T47D (cell line): Measurements from ENCODE around the gene ABLIM1.

Experiments
- DNase-seq, 2 experiments: peaks; one replicate each; pipeline versions ENCODE4 v3.0.0 to v3.0.0-alpha.2; 2011 to 2012; ENCODE audit warnings: low read depth in 1 of 2, low spot score in 1 of 2
- JUND ChIP-seq: IDR thresholded peaks from 2 replicates; pipeline ENCODE4 v1.6.1; 2012; ENCODE audit warnings: low read depth
- in situ Hi-C: cut with HindIII; loops from 2 replicates; pipeline ENCODE4 v1.10.0; 2016; ENCODE audit warnings: low sequenced_read_pairs, low pct_unique_long_range_greater_than_20kb

The ABLIM1 gene

GRCh38 chr10:114518401-114519305 is 139.4 kb downstream of the ABLIM1 start:
- DNase-seq: peak in 1 of 2 experiments; percentile 30
- in situ Hi-C loops: no loop called here
- TF ChIP-seq JUND: no peak

- no peak for DNase-seq
- in situ Hi-C loops: no loop called here
- no peak for TF ChIP-seq JUND
These were observed 140.5 kb downstream of the ABLIM1 start for GRCh38 chr10:114517368-114518250.

GRCh38 chr10:114516356-114516755 is 141.7 kb downstream of the ABLIM1 start:
- no peak for DNase-seq
- in situ Hi-C loops: no loop called here
- TF ChIP-seq JUND: no peak

GRCh38 chr10:114515298-114515914 is 142.7 kb downstream of the ABLIM1 start:
- no peak for DNase-seq
- TF ChIP-seq JUND: no peak
- in situ Hi-C loops: no loop called here

- no peak for DNase-seq
- in situ Hi-C loops: no loop called here
- TF ChIP-seq JUND: no peak
These were observed 144.7 kb downstream of the ABLIM1 start for GRCh38 chr10:114513381-114513792.

- no peak for TF ChIP-seq JUND
- no peak for DNase-seq
- in situ Hi-C loops: no loop called here
These were observed 146.2 kb downstream of the ABLIM1 start for GRCh38 chr10:114511881-114512280.

GRCh38 chr10:114508376-114508775 is 149.7 kb downstream of the ABLIM1 start:
- in situ Hi-C loops: no loop called here
- no peak for DNase-seq
- no peak for TF ChIP-seq JUND

- DNase-seq: peak in 1 of 2 experiments; percentile 69
- in situ Hi-C loops: no loop called here
- no peak for TF ChIP-seq JUND
These were observed 150.6 kb downstream of the ABLIM1 start for GRCh38 chr10:114507449-114507848.

- in situ Hi-C loops: no loop called here
- DNase-seq: no peak
- no peak for TF ChIP-seq JUND
These were observed 151.1 kb downstream of the ABLIM1 start for GRCh38 chr10:114506871-114507385.

GRCh38 chr10:114504769-114505579 is 153.1 kb downstream of the ABLIM1 start:
- in situ Hi-C loops: no loop called here
- peak in 1 of 2 experiments; percentile 30 for DNase-seq
- TF ChIP-seq JUND: no peak

GRCh38 chr10:114502074-114502473 is 156.0 kb downstream of the ABLIM1 start:
- no peak for TF ChIP-seq JUND
- no peak for DNase-seq
- in situ Hi-C loops: no loop called here
